PFSK-1 (cell line): ENCODE results near the gene GARIN5A.

Experiments
- FOXP2 ChIP-seq: optimal IDR thresholded peaks from 2 replicates; pipeline ENCODE3; 2011; ENCODE audit warnings: borderline replicate concordance, control low read depth, inconsistent platforms; ENCODE audit not compliant: insufficient read depth; ENCODE audit errors: extremely low read length, extremely low read depth
- POLR2AphosphoS5 ChIP-seq: IDR thresholded peaks from 2 replicates; pipeline ENCODE4 v1.6.1; 2012; ENCODE audit warnings: low read depth, mild to moderate bottlenecking, control low read depth, low read length, moderate library complexity
- REST ChIP-seq, 2 experiments: IDR thresholded peaks; 2 replicates each; pipeline versions ENCODE4 v1.6.1 to v1.8.0; 2011 to 2012; ENCODE audit warnings: low read depth in 2 of 2, low read length in 2 of 2, control low read depth in 1 of 2, inconsistent platforms in 1 of 2, mild to moderate bottlenecking in 1 of 2, moderate library complexity in 1 of 2; ENCODE audit not compliant: insufficient read depth in 1 of 2
- SIN3A ChIP-seq: IDR thresholded peaks from 2 replicates; pipeline ENCODE4 v1.6.1; 2012; ENCODE audit warnings: mild to moderate bottlenecking, low read length, moderate library complexity, borderline replicate concordance; ENCODE audit not compliant: insufficient read depth
- TAF1 ChIP-seq: IDR thresholded peaks from 2 replicates; pipeline ENCODE4 v1.6.1; 2012; ENCODE audit warnings: low read length, control low read depth, borderline replicate concordance; ENCODE audit not compliant: insufficient read depth

Gene GARIN5A

GRCh38 chr19:50451223-50451534, 25.5 kb downstream of the GARIN5A start:
- no peak for TF ChIP-seq SIN3A
- TF ChIP-seq POLR2AphosphoS5, result no peak
- TF ChIP-seq TAF1, result no peak
- TF ChIP-seq REST (IDR thresholded peaks at IDR 0.05; ENCODE audit: insufficient read depth in 1 of 2, low read depth in 2 of 2, low read length in 2 of 2), result no peak
- no peak for TF ChIP-seq FOXP2

GRCh38 chr19:50450369-50451222, 26.1 kb downstream of the GARIN5A start:
- TF ChIP-seq REST (IDR thresholded peaks at IDR 0.05; ENCODE audit: insufficient read depth in 1 of 2, low read depth in 2 of 2, low read length in 2 of 2), result no peak
- TF ChIP-seq SIN3A, result no peak
- TF ChIP-seq TAF1, result no peak
- no peak for TF ChIP-seq FOXP2
- no peak for TF ChIP-seq POLR2AphosphoS5

GRCh38 chr19:50449236-50449899, 27.3 kb downstream of the GARIN5A start:
- TF ChIP-seq SIN3A (no peak), POLR2AphosphoS5 (no peak), TAF1 (no peak), FOXP2 (no peak), REST (IDR thresholded peaks at IDR 0.05; ENCODE audit: insufficient read depth in 1 of 2, low read depth in 2 of 2, low read length in 2 of 2) (no peak)

GRCh38 chr19:50447750-50448149, 28.9 kb downstream of the GARIN5A start:
- TF ChIP-seq TAF1, result no peak
- no peak for TF ChIP-seq REST (IDR thresholded peaks at IDR 0.05; ENCODE audit: insufficient read depth in 1 of 2, low read depth in 2 of 2, low read length in 2 of 2)
- no peak for TF ChIP-seq POLR2AphosphoS5
- TF ChIP-seq SIN3A, result no peak
- no peak for TF ChIP-seq FOXP2
